DOHH2 (cell line): ENCODE data around the gene SGPL1.

Experiments used
- H3F3A ChIP-seq: fragments of 200-600 bp; sonication (generic), shearing (Covaris generic); 2 replicates; pipeline ENCODE4 v1.6.0; 2016; ENCODE audit warnings: antibody characterized with exemption, mild to moderate bottlenecking; ENCODE audit not compliant: control insufficient read depth, insufficient read depth
- H3K27ac ChIP-seq: fragments of 200-600 bp; sonication (generic); 2 replicates; pipeline ENCODE4 v1.5.1; 2014; ENCODE audit warnings: low read depth, mild to moderate bottlenecking, low read length, moderate library complexity
- H3K27me3 ChIP-seq: fragments of 200-600 bp; sonication (generic); 2 replicates; pipeline ENCODE4 v1.6.1; 2014; ENCODE audit warnings: mild to moderate bottlenecking, low read length, mixed read lengths; ENCODE audit not compliant: control insufficient read depth
- H3K36me3 ChIP-seq: fragments of 200-600 bp; sonication (generic); 2 replicates; pipeline ENCODE4 v1.6.1; 2014; ENCODE audit warnings: mild to moderate bottlenecking, low read length, moderate library complexity, mixed read lengths; ENCODE audit not compliant: control insufficient read depth
- H3K4me1 ChIP-seq: fragments of 200-600 bp; sonication (generic); 2 replicates; pipeline ENCODE4 v1.6.1; 2014; ENCODE audit warnings: mild to moderate bottlenecking, low read length, mixed read lengths; ENCODE audit not compliant: control insufficient read depth
- H3K4me2 ChIP-seq: fragments of 200-600 bp; sonication (generic); 2 replicates; pipeline ENCODE4 v1.6.0; 2014; ENCODE audit warnings: mild to moderate bottlenecking, low read length, moderate library complexity
- H3K4me3 ChIP-seq: fragments of 200-600 bp; sonication (generic); 2 replicates; pipeline ENCODE4 v1.5.1; 2014; ENCODE audit warnings: mild to moderate bottlenecking, low read length, mixed read lengths
- H3K79me2 ChIP-seq: fragments of 200-600 bp; sonication (generic); 2 replicates; pipeline ENCODE4 v1.6.1; 2014; ENCODE audit warnings: mild to moderate bottlenecking, low read length, mixed read lengths; ENCODE audit not compliant: control insufficient read depth
- H3K9me2 ChIP-seq: fragments of 200-600 bp; sonication (generic); replicated peaks from 2 replicates; pipeline ENCODE4 v1.6.1; 2014; ENCODE audit warnings: mild to moderate bottlenecking, low read length, mixed read lengths; ENCODE audit not compliant: control insufficient read depth
- H3K9me3 ChIP-seq: fragments of 200-600 bp; sonication (generic); 2 replicates; pipeline ENCODE4 v1.6.1; 2014; ENCODE audit warnings: antibody characterized with exemption, low read length, mixed read lengths; ENCODE audit not compliant: control insufficient read depth, insufficient read depth
- H4K20me1 ChIP-seq: fragments of 200-600 bp; sonication (generic); 2 replicates; pipeline ENCODE4 v1.6.0; 2014; ENCODE audit warnings: low read depth, mild to moderate bottlenecking, antibody characterized with exemption, low read length, moderate library complexity; ENCODE audit not compliant: control insufficient read depth, insufficient read depth
- EZH2phosphoT487 ChIP-seq: fragments of 200-600 bp; sonication (generic); IDR thresholded peaks from 2 replicates; pipeline ENCODE4 v1.6.1; 2017; ENCODE audit warnings: borderline replicate concordance, mild to moderate bottlenecking, antibody characterized with exemption, low read length, moderate library complexity, mixed read lengths
- TF ChIP-seq, protein P1 (sequence below): fragments of 200-600 bp; sonication (generic); IDR thresholded peaks from one replicate; pipeline ENCODE4 v1.5.1; 2014; ENCODE audit warnings: antibody characterized with exemption, mild to moderate bottlenecking, low read depth, low read length; ENCODE audit not compliant: poor library complexity, severe bottlenecking

Gene SGPL1

DNA sequence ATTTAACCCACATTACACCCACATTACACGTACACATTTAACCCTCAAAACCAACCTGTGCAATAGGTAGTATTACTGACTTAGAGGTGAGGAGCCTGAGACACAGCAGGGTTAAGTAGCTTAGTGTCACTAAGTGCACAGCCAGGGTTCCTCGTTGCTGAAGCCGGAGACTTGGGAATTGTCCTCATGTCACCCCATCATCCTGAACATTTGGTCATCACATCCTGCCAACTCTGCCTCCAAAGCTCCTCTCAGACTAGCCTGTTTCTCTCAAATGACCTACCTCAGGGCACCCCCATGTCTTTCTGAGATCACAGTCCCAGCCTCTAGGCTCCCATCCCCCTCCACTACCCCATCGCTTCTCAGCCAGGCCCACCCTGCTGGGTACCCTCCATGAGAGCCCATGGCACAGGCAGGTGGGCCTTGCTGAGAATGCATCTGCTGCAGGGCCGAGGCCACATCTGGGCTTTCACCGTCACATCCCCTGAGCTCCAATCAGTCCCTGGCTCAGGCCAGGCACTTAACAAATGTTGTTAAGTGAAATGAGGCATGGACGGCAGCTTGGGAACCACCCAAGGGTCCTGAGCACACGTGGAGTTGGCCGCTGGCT is 93.7 kb downstream of the SGPL1 start:
- H3K27ac ChIP-seq = no peak overlapping the region
- H3K27me3 ChIP-seq = no peaks in the 10 kb centered on the region
- H3K9me3 ChIP-seq = no peaks in the 10 kb centered on the region
- no peak overlapping the region for H3K4me2 ChIP-seq
- H4K20me1 ChIP-seq = no peaks in the 10 kb centered on the region
- no peak overlapping the region for H3K4me3 ChIP-seq
- no peaks in the 10 kb centered on the region for H3K9me2 ChIP-seq
- no peaks in the 10 kb centered on the region for H3K36me3 ChIP-seq
- TF ChIP-seq, protein P1, sequence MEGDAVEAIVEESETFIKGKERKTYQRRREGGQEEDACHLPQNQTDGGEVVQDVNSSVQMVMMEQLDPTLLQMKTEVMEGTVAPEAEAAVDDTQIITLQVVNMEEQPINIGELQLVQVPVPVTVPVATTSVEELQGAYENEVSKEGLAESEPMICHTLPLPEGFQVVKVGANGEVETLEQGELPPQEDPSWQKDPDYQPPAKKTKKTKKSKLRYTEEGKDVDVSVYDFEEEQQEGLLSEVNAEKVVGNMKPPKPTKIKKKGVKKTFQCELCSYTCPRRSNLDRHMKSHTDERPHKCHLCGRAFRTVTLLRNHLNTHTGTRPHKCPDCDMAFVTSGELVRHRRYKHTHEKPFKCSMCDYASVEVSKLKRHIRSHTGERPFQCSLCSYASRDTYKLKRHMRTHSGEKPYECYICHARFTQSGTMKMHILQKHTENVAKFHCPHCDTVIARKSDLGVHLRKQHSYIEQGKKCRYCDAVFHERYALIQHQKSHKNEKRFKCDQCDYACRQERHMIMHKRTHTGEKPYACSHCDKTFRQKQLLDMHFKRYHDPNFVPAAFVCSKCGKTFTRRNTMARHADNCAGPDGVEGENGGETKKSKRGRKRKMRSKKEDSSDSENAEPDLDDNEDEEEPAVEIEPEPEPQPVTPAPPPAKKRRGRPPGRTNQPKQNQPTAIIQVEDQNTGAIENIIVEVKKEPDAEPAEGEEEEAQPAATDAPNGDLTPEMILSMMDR = no peak
- no peak for TF ChIP-seq EZH2phosphoT487
- H3K79me2 ChIP-seq = no peaks in the 10 kb centered on the region
- H3F3A ChIP-seq = no peaks in the 10 kb centered on the region
- H3K4me1 ChIP-seq = no peaks in the 10 kb centered on the region

DNA sequence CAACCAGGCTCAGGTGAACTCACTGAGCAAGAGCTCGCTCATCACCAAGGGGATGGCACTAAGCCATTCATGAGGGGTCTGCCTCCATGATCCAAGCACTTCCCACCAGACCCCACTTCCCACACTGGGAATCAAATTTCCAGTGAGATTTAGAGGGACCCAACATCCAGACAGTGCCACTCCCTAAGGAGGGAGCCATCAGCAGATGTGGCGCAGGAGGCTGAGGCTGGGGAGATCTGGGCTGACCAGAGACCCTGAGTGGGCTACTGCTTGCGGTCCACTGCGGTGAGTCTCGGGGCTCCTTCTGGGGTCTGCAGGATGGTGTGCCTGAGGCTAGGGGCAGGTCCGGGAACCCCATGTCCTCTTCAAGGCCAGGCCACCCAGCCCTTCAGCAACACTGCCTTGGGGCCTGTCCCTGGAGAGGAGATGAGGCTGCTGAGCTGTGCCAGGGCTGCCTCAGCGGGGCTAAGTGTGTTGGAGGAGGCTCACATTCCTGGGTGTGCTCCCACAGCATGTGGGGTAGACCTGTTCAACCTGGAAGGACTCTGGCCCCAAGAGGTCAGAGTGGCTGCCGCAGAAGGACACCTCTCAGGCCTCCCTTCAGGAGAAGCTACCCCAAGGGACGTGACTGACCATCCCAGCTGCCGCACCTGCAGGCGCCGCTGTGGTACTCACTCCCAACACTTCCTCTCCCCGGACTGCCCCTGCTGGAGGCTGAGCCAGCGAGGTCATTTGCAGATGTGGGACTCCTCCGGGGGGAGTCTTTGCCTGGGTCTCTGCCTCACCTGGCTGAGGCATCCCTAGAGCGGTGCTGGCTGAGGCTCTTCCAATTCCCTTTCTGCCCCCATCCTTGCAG is 95.0 kb downstream of the SGPL1 start:
- Histone ChIP-seq H3K4me1 (no peaks in the 10 kb centered on the region), H3K79me2 (no peaks in the 10 kb centered on the region), H3K4me2 (no peak overlapping the region), H4K20me1 (no peaks in the 10 kb centered on the region), H3K27me3 (no peaks in the 10 kb centered on the region), H3K4me3 (no peak overlapping the region), H3K9me2 (no peaks in the 10 kb centered on the region), H3F3A (no peaks in the 10 kb centered on the region), H3K9me3 (no peaks in the 10 kb centered on the region), H3K27ac (no peak overlapping the region), H3K36me3 (no peaks in the 10 kb centered on the region)
- TF ChIP-seq EZH2phosphoT487 = no peak
- TF ChIP-seq, protein P1 = no peak

DNA sequence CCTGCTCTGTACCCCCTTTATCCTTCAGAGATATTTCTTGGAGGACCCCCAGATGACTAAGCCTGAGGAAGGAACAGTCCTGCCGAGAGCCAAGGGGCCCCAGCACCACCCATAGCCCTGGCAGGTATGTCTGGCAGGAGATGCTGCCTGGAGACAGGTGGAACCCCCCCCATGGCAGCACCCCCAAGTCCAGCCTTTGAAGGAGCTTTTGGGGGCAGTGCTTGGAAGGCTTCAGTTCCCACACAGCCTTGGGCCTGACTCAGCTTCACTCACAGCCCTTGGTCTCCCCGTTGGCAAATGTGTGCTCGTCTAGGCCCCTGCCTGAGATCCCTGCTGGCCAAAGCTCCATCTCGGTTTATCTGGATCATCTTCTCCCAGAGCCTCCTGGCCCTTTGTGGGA is 95.6 kb downstream of the SGPL1 start:
- H3K9me3 ChIP-seq = no peaks in the 10 kb centered on the region
- no peaks in the 10 kb centered on the region for H4K20me1 ChIP-seq
- TF ChIP-seq, protein P1 = no peak
- no peak for TF ChIP-seq EZH2phosphoT487
- no peak overlapping the region for H3K27ac ChIP-seq
- H3K4me2 ChIP-seq = no peak overlapping the region
- H3F3A ChIP-seq = no peaks in the 10 kb centered on the region
- no peaks in the 10 kb centered on the region for H3K27me3 ChIP-seq
- H3K4me3 ChIP-seq = no peak overlapping the region
- H3K79me2 ChIP-seq = no peaks in the 10 kb centered on the region
- no peaks in the 10 kb centered on the region for H3K36me3 ChIP-seq
- H3K9me2 ChIP-seq = no peaks in the 10 kb centered on the region
- no peaks in the 10 kb centered on the region for H3K4me1 ChIP-seq
